ENCODE data around the gene AGO4. TPM values are rescaled to one million over a fixed set of nuclear protein-coding genes. Genes with fewer than 3 reads are reported as not detected.

AGO4 gene
- total RNA-seq, 1 experiment from 2014 or later = 8.1 TPM

DNA sequence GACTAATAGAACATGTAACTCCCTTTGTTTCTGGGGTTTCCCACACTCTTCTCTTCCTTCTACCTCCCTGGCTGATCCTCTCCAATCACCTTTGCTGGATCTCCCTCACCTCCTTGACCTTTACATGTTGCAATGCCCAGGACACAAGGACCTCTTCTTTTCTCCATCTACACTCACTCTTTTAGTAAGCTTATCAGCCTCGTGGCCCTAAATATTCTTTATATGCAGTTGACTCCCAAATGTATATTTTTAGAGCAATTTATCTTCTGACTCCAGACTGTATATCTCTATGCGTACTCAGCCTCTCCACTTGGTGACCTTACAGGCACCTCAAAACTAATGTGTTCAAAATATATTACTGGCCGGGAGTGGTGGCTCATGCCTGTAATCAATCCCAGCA, 19.7 kb upstream of the AGO4 start:
- no peaks in the 10 kb centered on the region for H3K36me3 Mint-ChIP-seq (ENCODE audit: insufficient read depth, unreplicated experiment)
- TF ChIP-seq, protein P1, sequence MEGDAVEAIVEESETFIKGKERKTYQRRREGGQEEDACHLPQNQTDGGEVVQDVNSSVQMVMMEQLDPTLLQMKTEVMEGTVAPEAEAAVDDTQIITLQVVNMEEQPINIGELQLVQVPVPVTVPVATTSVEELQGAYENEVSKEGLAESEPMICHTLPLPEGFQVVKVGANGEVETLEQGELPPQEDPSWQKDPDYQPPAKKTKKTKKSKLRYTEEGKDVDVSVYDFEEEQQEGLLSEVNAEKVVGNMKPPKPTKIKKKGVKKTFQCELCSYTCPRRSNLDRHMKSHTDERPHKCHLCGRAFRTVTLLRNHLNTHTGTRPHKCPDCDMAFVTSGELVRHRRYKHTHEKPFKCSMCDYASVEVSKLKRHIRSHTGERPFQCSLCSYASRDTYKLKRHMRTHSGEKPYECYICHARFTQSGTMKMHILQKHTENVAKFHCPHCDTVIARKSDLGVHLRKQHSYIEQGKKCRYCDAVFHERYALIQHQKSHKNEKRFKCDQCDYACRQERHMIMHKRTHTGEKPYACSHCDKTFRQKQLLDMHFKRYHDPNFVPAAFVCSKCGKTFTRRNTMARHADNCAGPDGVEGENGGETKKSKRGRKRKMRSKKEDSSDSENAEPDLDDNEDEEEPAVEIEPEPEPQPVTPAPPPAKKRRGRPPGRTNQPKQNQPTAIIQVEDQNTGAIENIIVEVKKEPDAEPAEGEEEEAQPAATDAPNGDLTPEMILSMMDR (IDR thresholded peaks at IDR 0.05; ENCODE audit: insufficient read depth in 1 of 2, low read depth in 1 of 2, low read length in 1 of 2, severe bottlenecking in 1 of 2, unreplicated experiment in 1 of 2) = no peak
- no peak overlapping the region for H3K27ac Mint-ChIP-seq (ENCODE audit: unreplicated experiment)
- ChIA-PET POLR2A (no interaction called here), CTCF (no interaction called here)
- DNase-seq = no peak
- intact Hi-C loops (cut with micrococcal nuclease; ENCODE audit: unreplicated experiment) = no loop called here
- H3K36me3 ChIP-seq (ENCODE audit: control insufficient read depth, insufficient read depth, low read length) = no peaks in the 10 kb centered on the region
- no TSS peak for BruUV-seq (replicated peaks)
- no peak overlapping the region for H3K4me3 Mint-ChIP-seq (ENCODE audit: unreplicated experiment)
- H3K27me3 Mint-ChIP-seq (ENCODE audit: insufficient read depth, unreplicated experiment) = no peaks in the 10 kb centered on the region
- no peak overlapping the region for H3K4me3 ChIP-seq (ENCODE audit: low read depth, low read length)
- H3K4me1 Mint-ChIP-seq (ENCODE audit: low read depth, unreplicated experiment) = no peaks in the 10 kb centered on the region
- H3K4me1 ChIP-seq = no peaks in the 10 kb centered on the region
- H3K9me3 Mint-ChIP-seq (ENCODE audit: unreplicated experiment) = peaks cover 8% of the 10 kb centered on the region
- no peaks in the 10 kb centered on the region for H3K9me3 ChIP-seq
- H3K27me3 ChIP-seq (replicated peaks; ENCODE audit: control insufficient read depth, insufficient read depth, low read length) = no peaks in the 10 kb centered on the region

DNA sequence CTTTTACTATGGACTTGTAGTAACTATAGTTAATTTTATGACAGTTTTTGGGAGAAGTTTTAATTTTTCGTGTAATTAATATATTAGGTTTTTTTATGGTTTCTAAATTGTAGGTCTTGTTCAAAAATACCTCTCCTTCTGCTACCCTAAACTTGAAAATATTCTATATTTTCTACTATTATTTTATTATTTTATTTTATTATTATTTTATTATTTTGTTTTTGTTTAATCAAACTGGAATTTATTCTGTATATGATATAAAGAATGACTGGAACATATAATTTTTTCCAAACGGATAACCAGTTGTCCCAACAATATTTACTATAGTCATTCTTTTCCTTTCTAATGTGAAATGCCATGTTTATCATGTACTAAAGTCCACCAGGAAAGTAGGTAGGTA, 17.1 kb upstream of the AGO4 start:
- intact Hi-C loops (cut with micrococcal nuclease; ENCODE audit: unreplicated experiment) = no loop called here
- Histone ChIP-seq H3K9me3 (no peaks in the 10 kb centered on the region), H3K36me3 (ENCODE audit: control insufficient read depth, insufficient read depth, low read length) (no peaks in the 10 kb centered on the region), H3K4me1 (no peaks in the 10 kb centered on the region), H3K4me3 (ENCODE audit: low read depth, low read length) (no peak overlapping the region), H3K27me3 (replicated peaks; ENCODE audit: control insufficient read depth, insufficient read depth, low read length) (no peaks in the 10 kb centered on the region)
- TF ChIP-seq, protein P1 (IDR thresholded peaks at IDR 0.05; ENCODE audit: insufficient read depth in 1 of 2, low read depth in 1 of 2, low read length in 1 of 2, severe bottlenecking in 1 of 2, unreplicated experiment in 1 of 2) = no peak
- no peak for DNase-seq
- Mint-ChIP-seq H3K27me3 (ENCODE audit: insufficient read depth, unreplicated experiment) (no peaks in the 10 kb centered on the region), H3K4me1 (ENCODE audit: low read depth, unreplicated experiment) (no peaks in the 10 kb centered on the region), H3K4me3 (ENCODE audit: unreplicated experiment) (no peak overlapping the region), H3K27ac (ENCODE audit: unreplicated experiment) (no peak overlapping the region), H3K9me3 (ENCODE audit: unreplicated experiment) (no peaks in the 10 kb centered on the region), H3K36me3 (ENCODE audit: insufficient read depth, unreplicated experiment) (no peaks in the 10 kb centered on the region)
- no TSS peak for BruUV-seq (replicated peaks)
- CTCF ChIA-PET = no interaction called here
- POLR2A ChIA-PET = no interaction called here

DNA sequence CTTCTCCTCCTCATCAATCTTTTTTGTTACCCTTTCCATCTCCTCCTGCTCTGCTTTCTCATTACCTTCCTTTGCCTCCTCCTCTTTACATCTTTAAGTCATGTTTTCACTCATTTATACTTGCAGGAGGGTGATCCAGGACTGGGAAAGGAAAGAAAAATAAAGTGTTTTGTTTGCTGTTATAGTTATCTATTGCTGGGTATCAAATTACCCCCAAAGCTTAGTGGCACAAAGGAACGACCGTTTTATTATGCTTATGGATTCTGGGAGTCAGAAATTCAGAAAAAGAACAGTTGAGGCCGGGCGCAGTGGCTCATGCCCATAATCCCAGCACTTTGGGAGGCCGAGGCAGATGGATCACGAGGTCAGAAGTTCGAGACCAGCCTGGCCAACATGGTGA, 12.5 kb upstream of the AGO4 start:
- H3K36me3 ChIP-seq (ENCODE audit: control insufficient read depth, insufficient read depth, low read length) = no peaks in the 10 kb centered on the region
- intact Hi-C loops (cut with micrococcal nuclease; ENCODE audit: unreplicated experiment) = no loop called here

More for the DNA sequence above, 12.5 kb upstream of the AGO4 start:
- Mint-ChIP-seq H3K4me3 (ENCODE audit: unreplicated experiment) (no peak overlapping the region), H3K27ac (ENCODE audit: unreplicated experiment) (no peak overlapping the region), H3K27me3 (ENCODE audit: insufficient read depth, unreplicated experiment) (no peaks in the 10 kb centered on the region), H3K4me1 (ENCODE audit: low read depth, unreplicated experiment) (no peaks in the 10 kb centered on the region), H3K36me3 (ENCODE audit: insufficient read depth, unreplicated experiment) (no peaks in the 10 kb centered on the region), H3K9me3 (ENCODE audit: unreplicated experiment) (no peaks in the 10 kb centered on the region)
- POLR2A ChIA-PET = no interaction called here
- no peaks in the 10 kb centered on the region for H3K4me1 ChIP-seq
- H3K4me3 ChIP-seq (ENCODE audit: low read depth, low read length) = no peak overlapping the region
- CTCF ChIA-PET = no interaction called here
- no peaks in the 10 kb centered on the region for H3K9me3 ChIP-seq
- no peak for DNase-seq
- no TSS peak for BruUV-seq (replicated peaks)
- TF ChIP-seq, protein P1 (IDR thresholded peaks at IDR 0.05; ENCODE audit: insufficient read depth in 1 of 2, low read depth in 1 of 2, low read length in 1 of 2, severe bottlenecking in 1 of 2, unreplicated experiment in 1 of 2) = no peak
- no peaks in the 10 kb centered on the region for H3K27me3 ChIP-seq (replicated peaks; ENCODE audit: control insufficient read depth, insufficient read depth, low read length)
